K562 (cell line): ENCODE measurements around the gene SLC4A4. TPM values are rescaled to one million over a fixed set of nuclear protein-coding genes. Genes with fewer than 3 reads are reported as not detected.

Experiments
- CBX1 ChIP-seq: sonication (generic); IDR thresholded peaks from 2 replicates; pipeline ENCODE4 v1.6.1; 2016; ENCODE audit warnings: antibody characterized with exemption, low read depth, mild to moderate bottlenecking
- CHD7 ChIP-seq: fragments of 200-600 bp; sonication (generic); IDR thresholded peaks from one replicate; pipeline ENCODE4 v1.6.1; 2012; ENCODE audit warnings: mild to moderate bottlenecking, low read depth, low read length, inconsistent platforms
- MNT ChIP-seq, 2 experiments: fragments of 450-650 bp; conservative IDR thresholded peaks; 2 replicates each; pipeline ENCODE4 v1.6.1; 2017; ENCODE audit warnings: mild to moderate bottlenecking in 2 of 2, moderate library complexity in 2 of 2
- MXD1 ChIP-seq: fragments of 250-450 bp; sonication (Bioruptor Pico); IDR thresholded peaks from 2 replicates; pipeline ENCODE4 v1.8.0; 2021; ENCODE audit warnings: borderline replicate concordance, mild to moderate bottlenecking, moderate library complexity; ENCODE audit not compliant: poor library complexity, severe bottlenecking
- PTTG1 ChIP-seq: fragments of 450-650 bp; IDR thresholded peaks from 2 replicates; pipeline ENCODE4 v1.6.1; 2016; ENCODE audit warnings: low read depth, mild to moderate bottlenecking, missing genetic modification characterization, missing compliant biosample characterization
- polyA plus RNA-seq, 8 experiments: library from polyadenylated mRNA; depleted of rRNA in 4 of 8; stranded (reverse) in 5 of 8; unstranded in 3 of 8; fragments of >200 nt; fragmentation: Nextera tagmentation in 2 of 8; fragmentation: Illumina TruSeq in 1 of 8; extraction: Ambion mirVana in 2 of 8; extraction: Trizol in 1 of 8; gene quantifications; 2 replicates each; pipeline versions ENCODE4 v1.2.1 to v1.2.3, GENCODE V29; 2011 to 2014; ENCODE audit warnings: inconsistent platforms in 1 of 8, missing spikeins in 1 of 8
- total RNA-seq, 7 experiments: library from RNA; depleted of rRNA in 6 of 7; stranded (reverse); fragments of >200 nt in 6 of 7; fragmentation: Illumina TruSeq in 2 of 7; extraction: Trizol in 2 of 7; gene quantifications; 2 replicates each; pipeline versions ENCODE4 v1.2.1 to v1.2.3, GENCODE V29; 2011 to 2021; ENCODE audit warnings: low replicate concordance in 1 of 7

The SLC4A4 gene
- total and polyA plus RNA-seq, 9 of the 15 experiments (the other 6 are each of a cell fraction or from before 2014, with no cell fraction given), result 0.01 to 0.18 (median 0.07) TPM; not detected in 2

- TF ChIP-seq CHD7 (no peak), MXD1 (CRISPR knock-in tag) (no peak), CBX1 (no peak), MNT (conservative IDR thresholded peaks at IDR 0.05) (no peak), PTTG1 (tag) (no peak)
Measured at GRCh38 chr4:71440612-71441011, 101.8 kb downstream of the SLC4A4 start (continued).
